Measurements from ENCODE around the gene JAKMIP3.

The JAKMIP3 gene

GRCh38 chr10:132105302-132105995 is 39.7 kb downstream of the JAKMIP3 start:
- H3K79me2 ChIP-seq (ENCODE audit: insufficient read depth, low read length), result no peaks in the 10 kb centered on the region
- no peaks in the 10 kb centered on the region for H3K9me3 ChIP-seq (ENCODE audit: insufficient read depth, low read length, severe bottlenecking)
- no peaks in the 10 kb centered on the region for H3K27me3 ChIP-seq (ENCODE audit: insufficient read depth, low read length, poor library complexity)
- H3K36me3 ChIP-seq (ENCODE audit: insufficient read depth, low read length), result no peaks in the 10 kb centered on the region
- no peak overlapping the region for H3K4me3 ChIP-seq (ENCODE audit: low read depth in 1 of 2, low read length in 2 of 2)
- H4K20me1 ChIP-seq (ENCODE audit: insufficient read depth, low read length), result no peaks in the 10 kb centered on the region
- H3K9ac ChIP-seq (ENCODE audit: low read depth, low read length), result no peak overlapping the region
- no peak overlapping the region for H3K27ac ChIP-seq (ENCODE audit: low read length)
- TF ChIP-seq CTCF (IDR thresholded peaks at IDR 0.05; ENCODE audit: borderline replicate concordance, extremely low read depth, low read length, poor library complexity, severe bottlenecking) (no peak), EZH2 (IDR thresholded peaks at IDR 0.05; ENCODE audit: borderline replicate concordance, low read depth, low read length, severe bottlenecking) (no peak)
- no peak overlapping the region for H3K4me2 ChIP-seq (ENCODE audit: insufficient read depth, low read length)
- DNase-seq (no peak), ATAC-seq (ENCODE audit: insufficient read depth, low read depth) (no peak)
- no peak overlapping the region for H2AFZ ChIP-seq (ENCODE audit: low read depth, low read length)
- no peaks in the 10 kb centered on the region for H3K4me1 ChIP-seq (ENCODE audit: insufficient read depth, low read length)

GRCh38 chr10:132106431-132106830 is 40.7 kb downstream of the JAKMIP3 start:
- Histone ChIP-seq H3K4me1 (ENCODE audit: insufficient read depth, low read length) (no peaks in the 10 kb centered on the region), H4K20me1 (ENCODE audit: insufficient read depth, low read length) (no peaks in the 10 kb centered on the region), H3K9ac (ENCODE audit: low read depth, low read length) (no peak overlapping the region), H3K27me3 (ENCODE audit: insufficient read depth, low read length, poor library complexity) (no peaks in the 10 kb centered on the region), H3K4me3 (ENCODE audit: low read depth in 1 of 2, low read length in 2 of 2) (no peak overlapping the region), H3K36me3 (ENCODE audit: insufficient read depth, low read length) (no peaks in the 10 kb centered on the region), H3K27ac (ENCODE audit: low read length) (no peak overlapping the region), H3K9me3 (ENCODE audit: insufficient read depth, low read length, severe bottlenecking) (no peaks in the 10 kb centered on the region), H3K4me2 (ENCODE audit: insufficient read depth, low read length) (no peak overlapping the region), H2AFZ (ENCODE audit: low read depth, low read length) (no peak overlapping the region), H3K79me2 (ENCODE audit: insufficient read depth, low read length) (no peaks in the 10 kb centered on the region)
- TF ChIP-seq EZH2 (IDR thresholded peaks at IDR 0.05; ENCODE audit: borderline replicate concordance, low read depth, low read length, severe bottlenecking), result no peak
- no peak for TF ChIP-seq CTCF (IDR thresholded peaks at IDR 0.05; ENCODE audit: borderline replicate concordance, extremely low read depth, low read length, poor library complexity, severe bottlenecking)
- ATAC-seq (ENCODE audit: insufficient read depth, low read depth), result no peak
- DNase-seq, result no peak

GRCh38 chr10:132107186-132107948 is 41.6 kb downstream of the JAKMIP3 start:
- no peak for TF ChIP-seq CTCF (IDR thresholded peaks at IDR 0.05; ENCODE audit: borderline replicate concordance, extremely low read depth, low read length, poor library complexity, severe bottlenecking)
- TF ChIP-seq EZH2 (IDR thresholded peaks at IDR 0.05; ENCODE audit: borderline replicate concordance, low read depth, low read length, severe bottlenecking), result no peak
- Histone ChIP-seq H3K27me3 (ENCODE audit: insufficient read depth, low read length, poor library complexity) (no peaks in the 10 kb centered on the region), H2AFZ (ENCODE audit: low read depth, low read length) (no peak overlapping the region), H3K4me2 (ENCODE audit: insufficient read depth, low read length) (no peak overlapping the region), H3K27ac (ENCODE audit: low read length) (no peak overlapping the region), H4K20me1 (ENCODE audit: insufficient read depth, low read length) (0 out of 2 replicates have a peak, but pooled peaks cover under 1% of the 10 kb centered on the region), H3K4me1 (ENCODE audit: insufficient read depth, low read length) (no peaks in the 10 kb centered on the region), H3K36me3 (ENCODE audit: insufficient read depth, low read length) (no peaks in the 10 kb centered on the region), H3K4me3 (ENCODE audit: low read depth in 1 of 2, low read length in 2 of 2) (no peak overlapping the region), H3K9ac (ENCODE audit: low read depth, low read length) (no peak overlapping the region), H3K9me3 (ENCODE audit: insufficient read depth, low read length, severe bottlenecking) (no peaks in the 10 kb centered on the region), H3K79me2 (ENCODE audit: insufficient read depth, low read length) (no peaks in the 10 kb centered on the region)
- no peak for DNase-seq
- ATAC-seq (ENCODE audit: insufficient read depth, low read depth), result no peak
